Activated T-cell treated with anti-CD3 and anti-CD28 coated beads, Interleukin-2, amount 50 U/mL, for 1 hour (primary cell): ENCODE results near the gene ZBTB2.
"Not testable (repeated sequence)": the region's sequence is repeated elsewhere in the genome, so short reads cannot be mapped to it uniquely, and the experiment has no call there.

Experiments
- DNase-seq: peaks from one replicate; pipeline ENCODE4 v3.0.0-alpha.2; 2020

Gene ZBTB2

DNA sequence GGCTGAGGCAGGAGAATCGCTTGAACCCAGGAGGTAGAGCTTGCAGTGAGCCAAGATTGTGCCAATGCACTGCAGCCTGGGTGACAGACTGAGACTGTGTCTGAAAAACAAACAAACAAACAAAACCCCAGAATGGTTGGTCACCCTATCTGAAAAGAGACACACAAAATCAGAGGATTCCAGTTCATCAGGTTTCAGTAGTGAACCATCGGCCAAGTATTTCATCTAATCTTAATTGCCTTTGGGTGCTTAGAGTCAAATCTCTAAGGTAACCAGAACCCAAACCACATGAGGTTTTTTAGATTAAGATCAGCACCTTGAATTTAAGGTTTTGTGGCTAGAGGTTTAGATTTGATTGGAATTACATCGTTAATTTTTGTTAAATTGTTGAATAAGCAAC is 8.3 kb upstream of the ZBTB2 start:
- no peak for DNase-seq

DNA sequence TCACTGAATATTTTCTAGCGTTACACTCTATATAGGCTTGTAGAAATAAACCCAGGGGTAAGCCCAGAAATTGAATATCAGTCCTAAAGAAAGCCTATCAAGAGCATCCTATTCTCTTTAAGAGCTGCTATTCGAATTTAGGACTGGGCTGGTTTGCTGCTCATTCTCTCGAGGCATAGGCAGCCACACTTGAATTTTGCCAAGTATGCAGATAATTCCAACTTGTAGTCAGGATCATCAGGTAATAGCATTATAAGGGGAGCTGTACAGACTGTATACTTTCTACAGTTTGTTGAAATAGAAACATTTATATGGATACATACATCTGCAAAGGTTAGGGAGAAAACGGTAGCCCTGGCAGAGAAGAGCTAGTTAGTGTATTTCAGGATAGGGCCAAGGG is 2.1 kb upstream of the ZBTB2 start:
- DNase-seq: no peak

DNA sequence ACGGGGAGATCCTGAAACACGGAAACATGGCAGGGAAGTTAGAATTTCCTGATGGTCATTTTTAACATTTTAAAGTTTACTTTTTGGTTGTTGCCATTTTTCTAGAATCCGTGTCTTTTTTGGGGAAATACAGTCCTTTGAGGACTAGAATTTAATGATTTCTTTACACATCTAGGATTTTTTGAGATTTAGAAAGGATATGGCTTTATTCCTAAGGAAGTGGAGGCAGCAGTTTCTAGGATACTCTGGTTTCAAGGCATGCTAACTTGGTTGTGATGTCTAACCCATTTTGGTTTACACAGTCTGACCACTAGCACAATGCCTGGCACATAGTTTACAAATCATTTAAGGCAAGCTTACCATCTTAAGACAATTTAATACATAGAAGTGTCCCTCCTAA is 1.1 kb upstream of the ZBTB2 start:
- no peak for DNase-seq

DNA sequence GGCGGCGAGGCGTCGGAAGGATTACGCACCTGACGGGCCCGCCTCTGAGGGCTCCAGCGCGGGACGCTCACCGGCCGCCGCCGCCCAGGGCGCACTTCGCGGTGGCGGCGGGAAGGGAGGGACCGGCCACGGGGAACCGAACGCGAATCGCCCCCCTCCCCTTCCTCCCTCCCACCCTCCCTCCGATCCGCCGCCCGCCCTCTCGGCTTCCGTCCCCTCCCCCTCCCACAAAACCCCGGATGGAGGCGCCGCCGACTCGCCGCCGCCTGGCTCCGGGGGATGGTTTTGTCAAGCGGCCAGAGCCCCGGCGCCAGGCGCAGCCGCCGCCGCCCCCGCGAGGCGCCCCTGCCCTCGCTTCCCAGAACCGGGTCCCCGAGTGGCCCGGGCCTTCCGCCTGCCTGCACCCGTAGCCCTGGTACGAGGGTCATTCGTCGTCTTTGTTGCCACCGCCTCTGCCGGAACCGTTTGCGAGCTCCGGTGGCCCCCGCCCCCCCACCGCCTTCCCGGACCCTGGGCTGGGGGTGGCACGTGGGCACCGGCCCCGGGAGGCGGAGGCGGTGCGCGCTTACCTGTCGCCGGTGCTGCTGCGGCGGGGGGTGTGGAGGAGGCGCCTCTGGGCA is 398 bp downstream of the ZBTB2 start:
- DNase-seq: peak; percentile 86

DNA sequence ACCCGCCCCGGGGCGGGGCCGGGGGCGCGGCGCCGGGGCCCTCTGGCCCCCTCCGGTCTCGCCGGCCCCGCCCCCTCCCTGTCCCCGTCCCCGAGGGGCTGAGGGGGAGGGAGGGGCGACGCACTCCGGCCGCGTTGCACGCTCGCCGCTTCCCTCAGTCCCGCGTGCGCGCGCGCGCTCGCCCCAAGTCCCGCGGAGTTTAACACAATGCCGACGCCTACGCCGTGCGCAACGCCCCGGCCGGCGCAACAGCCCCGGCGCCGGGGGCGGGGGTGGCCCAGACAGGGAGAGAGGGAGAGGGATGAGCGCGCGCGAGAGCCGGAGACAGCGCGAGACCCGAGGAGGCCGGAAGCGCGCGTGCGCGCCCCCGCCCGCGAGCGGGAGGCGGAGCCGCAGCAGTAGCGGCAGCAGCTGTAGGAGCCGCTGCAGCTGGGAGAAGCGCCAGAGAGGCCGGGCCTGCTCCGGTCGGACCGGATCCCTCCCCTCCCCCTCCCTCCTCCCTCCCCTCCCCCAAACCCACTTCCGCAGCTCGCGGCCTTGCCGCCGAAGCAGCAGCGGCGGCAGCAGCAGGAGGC is 996 bp downstream of the ZBTB2 start:
- DNase-seq: peak; percentile 98

DNA sequence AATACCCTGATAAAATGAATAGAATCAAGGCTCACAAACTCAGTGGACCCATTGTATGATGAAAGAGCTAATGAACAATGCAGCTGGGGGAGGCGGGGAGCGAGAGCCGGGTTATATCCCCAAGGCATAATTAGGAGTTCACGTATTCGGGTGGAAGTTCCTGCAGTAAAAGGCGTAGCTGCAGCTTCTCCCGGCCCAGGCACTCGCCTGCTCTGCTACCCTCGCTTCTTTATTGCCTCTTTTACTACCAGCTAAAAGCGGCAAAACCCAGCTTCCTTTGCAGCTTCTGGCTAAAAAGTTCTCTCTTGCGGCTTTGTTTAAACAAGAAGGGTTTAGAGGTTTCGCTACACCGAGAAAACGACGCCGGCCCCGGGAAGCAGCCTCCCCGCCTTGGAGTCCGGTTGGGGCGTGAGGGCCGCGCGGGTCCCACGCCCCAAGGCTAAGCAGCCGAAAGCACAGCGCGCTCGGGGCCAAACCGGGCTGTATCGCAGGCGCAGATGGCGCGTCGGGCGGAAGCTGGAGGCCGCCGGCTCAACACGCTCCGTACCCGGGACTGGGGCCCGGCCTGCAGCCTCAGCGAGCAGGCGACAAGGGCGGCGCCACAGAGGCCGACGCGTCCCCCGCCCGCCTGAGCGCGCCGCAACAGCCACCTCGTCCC is 1.6 kb downstream of the ZBTB2 start:
- DNase-seq: no peak

DNA sequence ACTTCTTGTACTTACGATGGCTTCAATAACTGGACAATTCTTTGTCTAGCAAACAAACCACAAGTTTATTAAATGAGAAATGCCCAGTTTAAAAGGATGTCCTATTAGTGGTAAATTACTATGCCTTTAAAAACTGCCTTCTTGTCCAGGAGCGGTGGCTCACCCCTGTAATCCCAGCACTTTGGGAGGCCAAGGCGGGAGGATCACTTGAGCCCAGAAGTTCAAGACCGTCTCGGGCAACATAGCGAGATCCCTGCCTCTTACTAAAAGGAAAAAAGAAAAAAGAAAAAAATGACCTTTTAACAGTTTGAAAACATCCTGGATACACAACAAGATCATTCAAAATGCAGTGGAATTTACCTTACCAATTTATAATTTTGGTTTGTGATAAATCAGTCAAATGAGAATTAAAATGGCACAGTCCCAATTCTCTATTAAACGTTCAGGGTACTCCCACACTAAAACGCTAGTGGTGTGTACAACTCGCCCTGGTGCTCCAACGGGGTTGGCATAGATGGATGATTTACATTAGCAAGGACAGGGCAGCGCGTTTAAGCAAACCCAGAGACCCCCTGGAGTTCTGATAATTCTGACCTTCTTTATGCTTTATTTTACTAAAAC is 2.3 kb downstream of the ZBTB2 start:
- DNase-seq: no peak

DNA sequence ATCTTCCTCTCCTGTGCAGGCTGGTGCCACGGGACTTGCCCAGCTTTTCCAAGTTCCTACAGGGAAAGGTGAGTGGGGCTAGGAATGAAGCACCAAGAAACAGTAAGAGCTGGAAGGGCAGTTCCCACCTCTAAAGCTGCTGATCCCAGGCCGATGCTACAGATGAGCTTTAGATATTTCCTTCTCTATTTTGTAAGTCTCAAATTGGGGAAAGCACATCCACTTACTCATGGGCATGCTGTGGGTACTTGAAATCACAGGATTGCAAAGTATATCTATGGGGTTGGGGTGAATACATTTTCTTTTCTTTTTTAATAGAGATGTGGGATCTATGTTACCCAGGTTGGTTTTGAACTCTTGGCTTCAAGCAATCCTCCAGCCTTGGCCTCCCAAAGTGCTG is 3.1 kb downstream of the ZBTB2 start:
- DNase-seq: no peak

DNA sequence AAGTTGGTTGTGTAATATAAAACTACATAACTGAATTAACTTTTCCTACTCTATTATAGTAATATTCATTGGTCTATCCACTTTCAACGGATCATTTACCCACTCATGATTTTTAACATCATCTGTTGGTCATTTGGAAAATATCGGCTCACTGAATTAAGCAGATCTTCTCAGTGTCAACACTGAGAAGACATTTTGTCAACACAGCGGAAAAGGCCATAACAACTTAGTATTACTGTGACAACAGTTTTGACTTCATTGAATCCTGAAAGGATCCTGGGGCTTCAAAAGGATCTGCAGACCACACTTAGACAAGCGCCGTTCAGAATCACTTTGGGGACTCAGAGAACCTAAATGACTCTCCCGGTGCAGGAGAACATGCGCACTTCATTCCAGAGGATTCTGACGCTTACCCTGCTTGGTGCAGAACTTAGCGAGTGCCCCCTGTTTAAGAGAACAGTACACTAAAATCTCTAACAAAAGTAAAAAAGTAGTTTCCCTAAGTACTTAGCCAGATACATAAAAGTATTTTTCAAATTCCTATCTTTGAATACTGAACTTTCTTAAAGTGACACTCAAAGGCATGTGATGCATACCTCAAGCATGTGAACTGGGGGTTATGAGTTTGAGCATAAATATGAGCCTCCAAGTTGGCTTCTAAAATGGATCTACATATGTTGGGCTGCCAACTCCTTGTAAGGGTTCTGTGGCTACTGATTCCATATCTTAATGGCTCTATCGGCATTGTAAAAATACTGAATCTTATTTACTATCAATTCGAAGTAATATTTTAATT is 4.0 kb downstream of the ZBTB2 start:
- DNase-seq: no peak

DNA sequence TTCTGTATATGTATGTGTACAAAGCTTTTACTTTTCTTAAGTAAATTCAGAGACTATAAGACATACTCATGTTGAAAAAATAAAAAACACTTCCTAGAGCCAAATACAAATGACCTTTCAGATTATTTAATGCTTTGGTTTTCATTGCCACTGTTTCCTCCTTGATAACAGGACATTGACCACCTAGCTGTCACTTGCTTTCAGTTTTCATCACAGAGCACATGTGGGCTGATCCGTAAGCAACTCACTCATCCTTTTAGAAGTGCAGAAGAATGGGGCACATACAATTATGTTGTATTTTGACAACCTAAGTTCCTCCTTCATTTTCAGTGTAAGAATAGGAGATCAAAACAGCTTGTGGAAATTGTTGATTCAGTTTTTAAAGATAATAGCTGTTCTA is 6.2 kb downstream of the ZBTB2 start:
- no peak for DNase-seq

DNA sequence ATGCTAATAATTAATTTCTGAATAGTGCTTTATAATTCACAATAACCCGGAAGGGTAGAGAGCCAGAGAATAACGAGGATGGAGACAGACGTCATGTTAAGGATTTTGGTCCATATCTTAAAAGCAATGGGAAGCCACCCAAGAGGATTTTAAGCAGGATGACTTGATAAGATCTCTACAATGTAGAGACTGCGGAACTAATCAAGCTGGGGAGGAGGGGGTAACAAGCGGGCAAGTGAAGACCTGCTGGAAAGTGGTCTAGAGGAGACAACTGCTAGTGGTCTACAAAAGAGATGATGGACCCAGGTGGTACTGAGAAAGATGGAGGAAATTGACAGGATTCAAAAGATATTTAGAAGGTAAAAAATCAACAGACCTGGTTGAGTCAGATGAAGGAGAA is 7.2 kb downstream of the ZBTB2 start:
- DNase-seq: no peak

DNA sequence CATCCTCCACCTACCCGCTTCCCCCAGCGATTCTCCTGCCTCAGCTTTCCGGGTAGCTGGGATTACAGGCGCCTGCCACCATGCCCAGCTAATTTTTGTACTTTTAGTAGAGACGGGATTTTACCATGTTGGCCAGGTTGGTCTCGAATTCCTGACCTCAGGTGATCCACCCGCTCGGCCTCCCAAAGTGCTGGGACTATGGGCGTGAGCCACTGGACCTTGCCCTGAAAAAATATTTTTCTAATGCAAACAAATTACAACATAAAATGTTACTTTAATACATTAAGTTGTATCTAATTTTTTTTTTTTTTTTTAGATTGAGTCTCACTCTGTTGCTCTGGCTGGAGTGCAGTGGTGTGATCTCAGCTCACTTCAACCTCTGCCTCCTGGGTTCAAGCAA is 8.7 kb downstream of the ZBTB2 start:
- not testable (repeated sequence) for DNase-seq

DNA sequence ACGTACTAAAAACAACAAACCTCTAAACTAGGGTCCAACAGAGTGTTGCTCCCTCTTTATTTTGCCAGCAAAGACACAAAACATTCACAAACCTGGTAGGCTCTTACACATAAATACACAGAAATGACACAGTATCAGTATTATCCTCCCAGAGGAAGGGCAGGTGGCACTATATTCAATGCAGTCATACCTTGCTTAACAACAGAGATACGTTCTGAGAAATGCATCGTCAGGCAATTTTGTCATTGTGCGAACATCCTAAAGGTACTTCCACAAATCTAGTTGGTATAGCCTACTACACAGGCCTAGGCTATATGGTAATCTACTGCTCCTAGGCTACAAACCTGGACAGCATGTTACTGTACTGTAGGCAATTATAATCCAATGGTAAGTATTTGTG is 9.6 kb downstream of the ZBTB2 start:
- DNase-seq: no peak

DNA sequence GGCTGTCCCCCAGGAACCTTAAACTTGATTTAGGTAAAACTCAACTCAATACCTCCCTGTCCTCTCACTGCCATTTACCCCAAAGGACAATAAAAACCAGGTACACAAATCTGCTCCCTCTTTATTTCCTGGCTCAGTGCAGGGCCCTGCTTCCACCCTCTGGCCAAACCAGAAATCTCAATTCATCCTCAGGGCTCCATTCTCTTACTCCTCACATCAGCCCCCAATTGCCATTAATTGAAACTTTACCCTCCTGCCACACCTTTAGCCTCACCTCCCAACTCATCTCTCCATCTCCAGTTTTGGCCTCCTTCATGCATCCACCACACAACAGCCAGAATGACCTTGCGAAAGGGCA is 10.5 kb downstream of the ZBTB2 start:
- no peak for DNase-seq

DNA sequence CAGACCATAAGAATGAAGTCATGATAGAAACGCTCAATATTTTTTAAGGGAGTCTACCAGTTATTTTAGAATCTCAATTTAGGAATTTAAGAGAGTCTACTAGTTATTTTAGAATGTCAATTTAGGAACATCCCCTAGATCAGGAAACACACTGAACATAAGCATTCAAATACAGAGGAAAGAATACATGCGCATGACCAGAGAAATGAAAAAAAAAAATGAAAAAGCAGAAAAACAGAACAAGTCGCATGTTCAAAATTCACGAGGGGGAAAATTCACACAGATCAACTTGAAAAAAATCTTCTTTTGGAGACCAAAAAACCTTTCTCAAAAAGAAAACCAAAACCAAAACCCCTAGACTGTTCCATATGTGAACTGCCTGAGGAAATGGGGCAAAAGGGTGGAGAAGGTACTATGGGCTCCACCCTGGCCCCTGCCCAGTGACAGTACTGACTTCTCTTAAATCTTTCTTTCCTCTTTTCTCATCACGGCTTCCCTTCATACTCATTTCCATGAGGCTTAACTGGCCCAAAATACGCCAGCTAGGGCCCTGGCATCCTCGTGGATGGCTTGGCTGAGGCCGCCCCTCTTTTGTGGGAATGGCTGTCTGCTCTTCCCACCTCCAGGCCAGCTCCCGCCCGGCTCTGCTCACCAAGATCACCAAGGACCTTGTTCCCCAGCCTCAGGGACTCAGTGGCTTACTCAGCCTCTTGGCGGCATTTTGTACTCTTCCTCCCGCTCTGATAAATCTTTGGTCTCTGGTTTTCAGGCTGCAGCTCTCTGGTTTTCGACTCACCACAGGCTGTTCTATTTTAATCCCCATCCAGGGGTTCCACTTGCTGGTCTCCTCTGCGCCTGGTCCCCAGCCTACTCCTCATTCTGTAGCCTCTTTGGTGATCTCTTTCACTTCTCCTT is 11.2 kb downstream of the ZBTB2 start:
- no peak for DNase-seq

DNA sequence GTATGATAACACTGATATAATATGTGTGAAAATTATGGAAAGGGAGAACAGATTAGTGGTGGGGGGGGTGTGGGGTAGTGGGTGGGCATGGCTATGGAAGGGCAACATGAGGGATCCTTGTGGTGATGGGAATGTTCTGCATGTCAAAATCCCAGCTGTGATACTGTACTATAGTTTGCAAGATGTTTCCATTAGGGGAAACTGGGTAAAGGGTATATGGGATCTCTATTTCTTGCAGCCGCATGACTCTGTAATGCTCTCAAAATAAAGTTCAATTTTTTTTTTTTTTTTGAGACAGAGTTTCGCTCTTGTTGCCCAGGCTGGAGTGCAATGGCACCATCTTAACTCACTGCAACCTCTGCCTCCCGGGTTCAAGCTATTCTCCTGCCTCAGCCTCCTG is 14.3 kb downstream of the ZBTB2 start:
- DNase-seq: no peak

DNA sequence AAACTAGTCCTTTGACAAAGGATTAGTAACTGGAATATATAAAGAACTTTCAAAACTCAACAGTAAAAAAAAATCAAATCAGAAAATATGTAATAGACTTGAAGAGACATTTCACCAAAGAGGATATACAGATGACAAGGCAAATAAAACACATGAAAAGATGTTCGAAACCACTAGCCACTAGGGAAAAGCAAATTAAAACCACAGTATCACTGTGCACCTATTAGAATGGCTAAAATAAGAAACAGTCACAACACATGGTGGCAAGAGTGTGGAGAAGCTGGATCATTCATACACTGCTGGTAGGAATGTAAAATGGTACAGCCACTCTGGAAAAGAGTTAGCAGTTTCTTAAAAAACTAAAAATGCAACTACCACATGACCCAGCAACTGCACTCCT is 14.9 kb downstream of the ZBTB2 start:
- DNase-seq: no peak

DNA sequence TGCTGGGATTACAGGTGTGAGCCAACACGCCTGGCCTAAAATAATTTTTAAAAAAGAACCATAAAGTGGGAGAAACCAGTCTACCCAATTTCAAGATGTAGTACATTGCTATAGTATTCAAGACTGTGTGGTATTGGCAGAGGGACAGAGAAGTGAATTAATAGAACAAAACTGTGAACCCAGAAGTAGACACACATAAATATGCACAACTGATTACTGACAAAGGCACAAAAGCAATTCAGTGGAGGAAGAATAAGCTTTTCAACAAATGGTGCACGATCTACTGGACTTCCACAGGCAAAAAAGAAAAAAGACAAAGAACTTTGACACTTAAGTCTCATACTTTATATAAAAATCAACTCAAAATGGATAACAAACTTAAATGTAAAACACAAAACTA is 15.5 kb downstream of the ZBTB2 start:
- no peak for DNase-seq

DNA sequence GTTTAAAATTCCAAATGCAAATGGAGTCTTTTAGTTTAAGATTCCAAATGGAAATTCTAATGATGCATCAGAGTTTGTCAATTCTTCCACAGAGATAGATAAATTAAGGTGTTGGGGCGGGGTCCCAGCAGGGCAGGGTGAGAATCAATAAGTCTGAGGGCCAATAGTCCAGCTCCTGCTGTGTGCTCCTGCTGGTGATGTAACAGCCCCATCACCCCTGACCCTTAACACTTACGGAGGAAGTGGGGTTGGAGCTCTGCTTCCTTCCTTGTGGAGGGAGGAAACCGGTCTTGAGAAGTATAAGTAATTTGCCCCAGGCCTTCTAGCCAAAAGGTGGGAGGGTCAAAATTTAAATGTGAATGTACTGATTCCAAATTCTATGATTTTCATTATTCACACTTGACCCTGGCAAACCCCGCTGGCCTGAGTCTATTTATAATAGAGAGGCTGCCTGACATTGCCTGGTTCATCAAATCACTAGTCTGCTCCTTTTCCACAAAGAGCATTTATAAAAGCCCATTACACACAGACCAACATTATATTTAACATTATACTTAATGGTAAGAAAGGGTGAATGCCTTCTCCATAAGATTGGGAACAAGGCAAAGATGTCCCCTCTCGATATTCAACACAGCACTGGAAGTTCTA is 17.2 kb downstream of the ZBTB2 start:
- DNase-seq: no peak

DNA sequence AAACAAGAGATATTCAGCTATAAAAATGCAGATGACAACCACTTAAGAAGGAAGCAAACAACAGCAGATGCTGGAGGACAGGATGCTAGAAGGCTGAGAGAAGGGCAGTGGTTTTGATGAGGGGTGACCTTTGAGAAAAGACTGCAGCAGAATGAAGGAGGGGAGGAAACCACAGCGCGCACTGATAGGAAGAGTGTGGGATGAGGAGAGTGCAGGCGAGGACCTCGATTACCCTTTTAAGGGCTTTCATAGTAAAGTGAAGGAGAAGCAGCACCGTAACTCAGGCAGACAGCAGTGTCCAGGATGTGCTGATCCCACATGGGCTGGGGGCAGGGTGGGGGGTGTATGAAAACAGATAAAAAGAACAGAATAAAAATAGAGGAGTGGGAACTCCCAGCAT is 19.2 kb downstream of the ZBTB2 start:
- DNase-seq: no peak

DNA sequence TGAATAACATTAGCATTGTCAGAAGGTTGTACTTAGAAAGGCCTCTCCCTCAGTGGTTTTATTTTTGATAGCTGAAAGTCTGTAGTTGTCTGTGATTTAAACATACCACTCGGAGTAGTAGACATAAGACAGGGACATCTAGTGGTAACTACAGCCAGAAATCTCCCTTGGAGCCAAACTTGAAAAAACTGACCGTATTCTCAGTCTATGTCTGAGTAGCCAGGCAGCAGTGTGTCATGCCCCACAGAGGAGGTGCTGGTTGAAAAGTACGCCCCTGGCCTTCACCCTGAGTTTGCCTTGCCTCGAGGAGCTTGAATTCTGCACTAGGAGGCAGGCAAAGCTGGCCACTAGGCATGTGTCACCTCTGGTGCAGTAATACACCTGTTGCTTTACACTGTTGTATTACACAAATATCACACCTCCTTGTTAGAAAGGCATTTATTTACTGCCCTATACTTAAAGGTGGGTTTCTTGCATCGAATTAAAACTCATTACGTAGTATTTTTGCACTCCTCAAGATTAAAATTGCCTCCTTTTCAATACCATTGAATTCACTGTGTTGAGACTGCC is 20.8 kb downstream of the ZBTB2 start:
- DNase-seq: no peak

DNA sequence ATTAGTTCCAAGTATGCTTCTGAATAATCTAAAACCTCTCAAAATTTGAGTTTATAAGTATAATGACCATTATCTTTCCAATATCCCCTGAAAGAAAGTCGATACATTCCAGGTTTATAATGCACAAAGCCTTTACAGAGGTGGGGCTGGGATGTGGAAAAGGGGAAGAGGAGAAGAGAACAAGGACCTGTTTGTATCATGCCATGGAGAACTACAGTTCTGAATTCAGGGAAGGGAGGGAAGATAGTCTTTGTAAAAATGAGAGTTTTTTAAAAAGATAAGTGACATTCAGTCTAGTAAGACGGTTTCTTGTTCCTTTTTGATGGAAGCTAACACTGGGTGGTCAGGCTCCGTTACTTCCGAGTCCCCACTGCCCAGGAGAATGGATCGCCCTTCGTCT is 26.1 kb downstream of the ZBTB2 start:
- DNase-seq: no peak
